Measurements from ENCODE around the gene CFAP74.

CFAP74 gene

GRCh38 chr1:1920608-1921458, 82.8 kb downstream of the CFAP74 start:
- FAIRE-seq (no peak), DNase-seq (ENCODE audit: insufficient read length) (no peak)
- TF ChIP-seq TAF1 (IDR thresholded peaks at IDR 0.05; ENCODE audit: borderline replicate concordance, low read depth, low read length) (no peak), POLR2A (IDR thresholded peaks at IDR 0.05; ENCODE audit: low read depth, low read length) (no peak), POLR2AphosphoS5 (IDR thresholded peaks at IDR 0.05; ENCODE audit: low read depth, low read length) (no peak)

GRCh38 chr1:1920057-1920607, 83.5 kb downstream of the CFAP74 start:
- FAIRE-seq: no peak
- DNase-seq (ENCODE audit: insufficient read length): no peak
- TF ChIP-seq POLR2AphosphoS5 (IDR thresholded peaks at IDR 0.05; ENCODE audit: low read depth, low read length) (no peak), TAF1 (IDR thresholded peaks at IDR 0.05; ENCODE audit: borderline replicate concordance, low read depth, low read length) (no peak), POLR2A (IDR thresholded peaks at IDR 0.05; ENCODE audit: low read depth, low read length) (no peak)

- DNase-seq (ENCODE audit: insufficient read length) (peak; percentile 100), FAIRE-seq (peak; percentile 99)
- TF ChIP-seq POLR2AphosphoS5 (IDR thresholded peaks at IDR 0.05; ENCODE audit: low read depth, low read length) (no peak), POLR2A (IDR thresholded peaks at IDR 0.05; ENCODE audit: low read depth, low read length) (no peak), TAF1 (IDR thresholded peaks at IDR 0.05; ENCODE audit: borderline replicate concordance, low read depth, low read length) (no peak)
These were observed 84.1 kb downstream of the CFAP74 start for GRCh38 chr1:1919304-1920056.

- FAIRE-seq (no peak), DNase-seq (ENCODE audit: insufficient read length) (no peak)
- TF ChIP-seq POLR2A (IDR thresholded peaks at IDR 0.05; ENCODE audit: low read depth, low read length) (no peak), TAF1 (IDR thresholded peaks at IDR 0.05; ENCODE audit: borderline replicate concordance, low read depth, low read length) (no peak), POLR2AphosphoS5 (IDR thresholded peaks at IDR 0.05; ENCODE audit: low read depth, low read length) (no peak)
These were observed 84.7 kb downstream of the CFAP74 start, which contains the start of gene TMEM52 for GRCh38 chr1:1918901-1919303. TSS of gene TMEM52 (minus strand) at chr1:1919279. CDS start at chr1:1919265, 14 bp downstream.

- no peak for FAIRE-seq
- no peak for DNase-seq (ENCODE audit: insufficient read length)
- TF ChIP-seq POLR2A (IDR thresholded peaks at IDR 0.05; ENCODE audit: low read depth, low read length): no peak
- no peak for TF ChIP-seq TAF1 (IDR thresholded peaks at IDR 0.05; ENCODE audit: borderline replicate concordance, low read depth, low read length)
- TF ChIP-seq POLR2AphosphoS5 (IDR thresholded peaks at IDR 0.05; ENCODE audit: low read depth, low read length): no peak
These were observed 85.3 kb downstream of the CFAP74 start for GRCh38 chr1:1917995-1918900.

- TF ChIP-seq POLR2AphosphoS5 (IDR thresholded peaks at IDR 0.05; ENCODE audit: low read depth, low read length) (no peak), TAF1 (IDR thresholded peaks at IDR 0.05; ENCODE audit: borderline replicate concordance, low read depth, low read length) (no peak), POLR2A (IDR thresholded peaks at IDR 0.05; ENCODE audit: low read depth, low read length) (no peak)
These were observed 86.1 kb downstream of the CFAP74 start for GRCh38 chr1:1917304-1917976.

GRCh38 chr1:1916851-1917251, 86.7 kb downstream of the CFAP74 start:
- DNase-seq (ENCODE audit: insufficient read length) (no peak), FAIRE-seq (no peak)
- no peak for TF ChIP-seq POLR2AphosphoS5 (IDR thresholded peaks at IDR 0.05; ENCODE audit: low read depth, low read length)
- no peak for TF ChIP-seq POLR2A (IDR thresholded peaks at IDR 0.05; ENCODE audit: low read depth, low read length)
- no peak for TF ChIP-seq TAF1 (IDR thresholded peaks at IDR 0.05; ENCODE audit: borderline replicate concordance, low read depth, low read length)

More at GRCh38 chr1:1917304-1917976, 86.1 kb downstream of the CFAP74 start:
- DNase-seq (ENCODE audit: insufficient read length) (no peak), FAIRE-seq (no peak)

GRCh38 chr1:1915911-1916840, 87.4 kb downstream of the CFAP74 start:
- TF ChIP-seq POLR2A (IDR thresholded peaks at IDR 0.05; ENCODE audit: low read depth, low read length) (no peak), TAF1 (IDR thresholded peaks at IDR 0.05; ENCODE audit: borderline replicate concordance, low read depth, low read length) (no peak), POLR2AphosphoS5 (IDR thresholded peaks at IDR 0.05; ENCODE audit: low read depth, low read length) (no peak)

GRCh38 chr1:1914971-1915692, 88.5 kb downstream of the CFAP74 start, which contains the start of gene CALML6:
TSS of gene CALML6 (plus strand) at chr1:1915260. CDS start at chr1:1915281, 21 bp downstream.
- FAIRE-seq: no peak
- no peak for DNase-seq (ENCODE audit: insufficient read length)
- TF ChIP-seq POLR2A (IDR thresholded peaks at IDR 0.05; ENCODE audit: low read depth, low read length) (no peak), TAF1 (IDR thresholded peaks at IDR 0.05; ENCODE audit: borderline replicate concordance, low read depth, low read length) (no peak), POLR2AphosphoS5 (IDR thresholded peaks at IDR 0.05; ENCODE audit: low read depth, low read length) (no peak)

More at GRCh38 chr1:1915911-1916840, 87.4 kb downstream of the CFAP74 start:
- DNase-seq (ENCODE audit: insufficient read length) (no peak), FAIRE-seq (no peak)

Measured in GM12892 (cell line).